ENCODE results near the gene MUC3A. TPM values are rescaled to one million over a fixed set of nuclear protein-coding genes. Genes with fewer than 3 reads are reported as not detected.
A peak's percentile ranks its signal among the peaks of the same experiment; 100 is the strongest.
"Not testable (repeated sequence)": the region's sequence is repeated elsewhere in the genome, so short reads cannot be mapped to it uniquely, and the experiment has no call there.

The MUC3A gene, protein sequence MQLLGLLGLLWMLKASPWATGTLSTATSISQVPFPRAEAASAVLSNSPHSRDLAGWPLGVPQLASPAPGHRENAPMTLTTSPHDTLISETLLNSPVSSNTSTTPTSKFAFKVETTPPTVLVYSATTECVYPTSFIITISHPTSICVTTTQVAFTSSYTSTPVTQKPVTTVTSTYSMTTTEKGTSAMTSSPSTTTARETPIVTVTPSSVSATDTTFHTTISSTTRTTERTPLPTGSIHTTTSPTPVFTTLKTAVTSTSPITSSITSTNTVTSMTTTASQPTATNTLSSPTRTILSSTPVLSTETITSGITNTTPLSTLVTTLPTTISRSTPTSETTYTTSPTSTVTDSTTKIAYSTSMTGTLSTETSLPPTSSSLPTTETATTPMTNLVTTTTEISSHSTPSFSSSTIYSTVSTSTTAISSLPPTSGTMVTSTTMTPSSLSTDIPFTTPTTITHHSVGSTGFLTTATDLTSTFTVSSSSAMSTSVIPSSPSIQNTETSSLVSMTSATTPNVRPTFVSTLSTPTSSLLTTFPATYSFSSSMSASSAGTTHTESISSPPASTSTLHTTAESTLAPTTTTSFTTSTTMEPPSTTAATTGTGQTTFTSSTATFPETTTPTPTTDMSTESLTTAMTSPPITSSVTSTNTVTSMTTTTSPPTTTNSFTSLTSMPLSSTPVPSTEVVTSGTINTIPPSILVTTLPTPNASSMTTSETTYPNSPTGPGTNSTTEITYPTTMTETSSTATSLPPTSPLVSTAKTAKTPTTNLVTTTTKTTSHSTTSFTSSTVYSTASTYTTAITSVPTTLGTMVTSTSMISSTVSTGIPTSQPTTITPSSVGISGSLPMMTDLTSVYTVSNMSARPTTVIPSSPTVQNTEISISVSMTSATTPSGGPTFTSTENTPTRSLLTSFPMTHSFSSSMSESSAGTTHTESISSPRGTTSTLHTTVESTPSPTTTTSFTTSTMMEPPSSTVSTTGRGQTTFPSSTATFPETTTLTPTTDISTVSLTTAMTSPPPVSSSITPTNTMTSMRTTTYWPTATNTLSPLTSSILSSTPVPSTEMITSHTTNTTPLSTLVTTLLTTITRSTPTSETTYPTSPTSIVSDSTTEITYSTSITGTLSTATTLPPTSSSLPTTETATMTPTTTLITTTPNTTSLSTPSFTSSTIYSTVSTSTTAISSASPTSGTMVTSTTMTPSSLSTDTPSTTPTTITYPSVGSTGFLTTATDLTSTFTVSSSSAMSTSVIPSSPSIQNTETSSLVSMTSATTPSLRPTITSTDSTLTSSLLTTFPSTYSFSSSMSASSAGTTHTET (N-terminal part only)
- 100 to 1,000 TPM in 2 of 4 donors, 10 to 100 TPM in 2; 49.6 to 242 (median 104) TPM for polyA plus RNA-seq
- long read RNA-seq, donor 1, transcript MUC3A-204 (4 exons, 1,093 nt), result major isoform, 22 of 84 reads
- long read RNA-seq, donor 1, partial matches to known transcripts, result 62 of 84 reads
- long read RNA-seq, donor 1, other reads (novel, unspliced or antisense), result 0 of 84 reads
- long read RNA-seq, donor 2, full-length matches to known transcripts, result 8 of 187 reads
- long read RNA-seq, donor 2, partial matches to known transcripts, result 179 of 187 reads
- long read RNA-seq, donor 2, other reads (novel, unspliced or antisense), result 0 of 187 reads
- long read RNA-seq, donor 3, transcript MUC3A-204 (4 exons, 1,093 nt), result major isoform, 12 of 25 reads
- long read RNA-seq, donor 3, partial matches to known transcripts, result 13 of 25 reads
- long read RNA-seq, donor 3, other reads (novel, unspliced or antisense), result 0 of 25 reads
- long read RNA-seq, donor 4, result 0 reads
- long read RNA-seq, donor 5, transcript MUC3A-204 (4 exons, 1,093 nt), result major isoform, 6 of 11 reads
- long read RNA-seq, donor 5, partial matches to known transcripts, result 5 of 11 reads
- long read RNA-seq, donor 5, other reads (novel, unspliced or antisense), result 0 of 11 reads
- long read RNA-seq, donor 6, transcript MUC3A-204 (4 exons, 1,093 nt), result major isoform, 5 of 18 reads
- long read RNA-seq, donor 6, partial matches to known transcripts, result 13 of 18 reads
- long read RNA-seq, donor 6, other reads (novel, unspliced or antisense), result 0 of 18 reads
- long read RNA-seq, donor 7, result 0 reads
- long read RNA-seq, donor 8, result 0 reads
- long read RNA-seq, donor 9, transcript MUC3A-204 (4 exons, 1,093 nt), result major isoform, 6 of 11 reads
- long read RNA-seq, donor 9, partial matches to known transcripts, result 5 of 11 reads
- long read RNA-seq, donor 9, other reads (novel, unspliced or antisense), result 0 of 11 reads
- long read RNA-seq, donor 10, transcript MUC3A-204 (4 exons, 1,093 nt), result major isoform, 23 of 44 reads
- long read RNA-seq, donor 10, partial matches to known transcripts, result 21 of 44 reads
- long read RNA-seq, donor 10, other reads (novel, unspliced or antisense), result 0 of 44 reads

GRCh38 chr7:100949227-100949932, at the start of gene MUC3A:
Gene MUC3A, plus strand, starts transcription at chr7:100949534. Its CDS starts 91 bp downstream, at chr7:100949625.
- H3K27me3 ChIP-seq (ENCODE audit: control insufficient read depth in 3 of 3, insufficient read depth in 3 of 3, low read length in 3 of 3), result peaks cover 0 to 7% (median 2%) of the 10 kb centered on the region in 3 donors
- FAIRE-seq (no peak), DNase-seq (peak; percentile 96 to 100)
- H3K9me3 ChIP-seq (ENCODE audit: control insufficient read depth in 2 of 2, insufficient read depth in 1 of 2, low read depth in 1 of 2, low read length in 1 of 2), result no peaks in the 10 kb centered on the region
- H3K36me3 ChIP-seq (ENCODE audit: control insufficient read depth in 3 of 3, insufficient read depth in 2 of 3, low read depth in 1 of 3, low read length in 3 of 3), result peaks cover 0 to 21% (median 18%) of the 10 kb centered on the region in 3 donors
- peaks cover 0 to 19% (median 0%) of the 10 kb centered on the region in 3 donors for H3K4me1 ChIP-seq (ENCODE audit: control insufficient read depth in 3 of 3, insufficient read depth in 2 of 3, low read depth in 1 of 3, low read length in 2 of 3)
- peak within 1 kb of the TSS in 2 of 3 donors; percentile 62 to 74 for H3K4me3 ChIP-seq (ENCODE audit: low read depth in 1 of 3, low read length in 3 of 3)
- H3K27ac ChIP-seq (ENCODE audit: low read depth in 1 of 3, low read length in 2 of 3), result peak within 1 kb of the TSS; percentile 85 to 98 (median 92)
- 2 to 12% (median 4%) methylated on average over 19 to 24 of the region's 24 CpGs for WGBS, 3 donors

DNA sequence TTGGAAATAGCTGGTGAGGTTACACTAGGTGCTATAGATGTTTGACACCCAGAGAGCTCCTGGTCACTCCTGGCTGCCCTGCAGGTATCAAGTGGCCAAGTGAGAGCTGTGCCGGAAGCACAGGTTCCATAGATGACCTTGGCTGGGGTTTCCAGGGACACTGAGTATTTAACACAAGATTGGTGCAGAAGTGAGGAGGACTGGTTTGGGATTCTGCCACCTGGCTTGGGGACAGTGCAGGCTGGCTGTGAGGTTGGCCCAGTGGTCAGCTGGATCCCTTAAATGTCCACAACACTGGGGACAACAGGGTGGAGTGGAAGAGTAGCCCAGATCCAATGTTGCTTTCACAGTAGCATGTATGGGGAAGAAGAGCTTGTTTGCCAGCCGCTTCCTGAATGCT, 48.4 kb upstream of the MUC3A start:
- H3K27me3 ChIP-seq (ENCODE audit: control insufficient read depth in 3 of 3, insufficient read depth in 3 of 3, low read length in 3 of 3), result peaks cover 0 to 7% (median 2%) of the 10 kb centered on the region in 3 donors
- H3K4me3 ChIP-seq (ENCODE audit: low read depth in 1 of 3, low read length in 3 of 3), result no peak overlapping the region
- H3K9me3 ChIP-seq (ENCODE audit: control insufficient read depth in 2 of 2, insufficient read depth in 1 of 2, low read depth in 1 of 2, low read length in 1 of 2), result peaks cover 0 to 3% of the 10 kb centered on the region in 2 donors
- H3K27ac ChIP-seq (ENCODE audit: low read depth in 1 of 3, low read length in 2 of 3), result peak overlapping the region in 2 of 3 donors; percentile 6 to 51
- H3K36me3 ChIP-seq (ENCODE audit: control insufficient read depth in 3 of 3, insufficient read depth in 2 of 3, low read depth in 1 of 3, low read length in 3 of 3), result no peaks in the 10 kb centered on the region
- no peak for DNase-seq
- FAIRE-seq, result no peak
- 70 to 89% (median 79%) methylated on average over 2 of the region's 2 CpGs for WGBS, 3 donors
- H3K4me1 ChIP-seq (ENCODE audit: control insufficient read depth in 3 of 3, insufficient read depth in 2 of 3, low read depth in 1 of 3, low read length in 2 of 3), result peaks cover 0 to 40% (median 5%) of the 10 kb centered on the region in 3 donors

GRCh38 chr7:100901921-100902332, 47.4 kb upstream of the MUC3A start:
- 17 to 56% (median 35%) methylated on average over 5 of the region's 5 CpGs for WGBS, 3 donors
- H3K4me3 ChIP-seq (ENCODE audit: low read depth in 1 of 3, low read length in 3 of 3), result no peak overlapping the region
- no peaks in the 10 kb centered on the region for H3K27me3 ChIP-seq (ENCODE audit: control insufficient read depth in 3 of 3, insufficient read depth in 3 of 3, low read length in 3 of 3)
- H3K36me3 ChIP-seq (ENCODE audit: control insufficient read depth in 3 of 3, insufficient read depth in 2 of 3, low read depth in 1 of 3, low read length in 3 of 3), result no peaks in the 10 kb centered on the region
- H3K27ac ChIP-seq (ENCODE audit: low read depth in 1 of 3, low read length in 2 of 3), result peak overlapping the region; percentile 66 to 86 (median 77)
- peaks cover 0 to 3% of the 10 kb centered on the region in 2 donors for H3K9me3 ChIP-seq (ENCODE audit: control insufficient read depth in 2 of 2, insufficient read depth in 1 of 2, low read depth in 1 of 2, low read length in 1 of 2)
- no peak for FAIRE-seq
- peaks cover 0 to 34% (median 5%) of the 10 kb centered on the region in 3 donors for H3K4me1 ChIP-seq (ENCODE audit: control insufficient read depth in 3 of 3, insufficient read depth in 2 of 3, low read depth in 1 of 3, low read length in 2 of 3)
- peak; percentile 96 to 98 for DNase-seq

- H3K27me3 ChIP-seq (ENCODE audit: control insufficient read depth in 3 of 3, insufficient read depth in 3 of 3, low read length in 3 of 3), result no peaks in the 10 kb centered on the region
- no peaks in the 10 kb centered on the region for H3K36me3 ChIP-seq (ENCODE audit: control insufficient read depth in 3 of 3, insufficient read depth in 2 of 3, low read depth in 1 of 3, low read length in 3 of 3)
- peak overlapping the region; percentile 66 to 86 (median 77) for H3K27ac ChIP-seq (ENCODE audit: low read depth in 1 of 3, low read length in 2 of 3)
- no peak for DNase-seq
- WGBS, 3 donors, result 58 to 80% (median 60%) methylated on average over 7 of the region's 7 CpGs
- peaks cover 0 to 3% of the 10 kb centered on the region in 2 donors for H3K9me3 ChIP-seq (ENCODE audit: control insufficient read depth in 2 of 2, insufficient read depth in 1 of 2, low read depth in 1 of 2, low read length in 1 of 2)
- peaks cover 0 to 28% (median 5%) of the 10 kb centered on the region in 3 donors for H3K4me1 ChIP-seq (ENCODE audit: control insufficient read depth in 3 of 3, insufficient read depth in 2 of 3, low read depth in 1 of 3, low read length in 2 of 3)
- no peak for FAIRE-seq
- no peak overlapping the region for H3K4me3 ChIP-seq (ENCODE audit: low read depth in 1 of 3, low read length in 3 of 3)
These were observed 46.7 kb upstream of the MUC3A start for GRCh38 chr7:100902638-100903037.

GRCh38 chr7:100908512-100908911, 40.8 kb upstream of the MUC3A start:
- Histone ChIP-seq H3K9me3 (ENCODE audit: control insufficient read depth in 2 of 2, insufficient read depth in 1 of 2, low read depth in 1 of 2, low read length in 1 of 2) (peaks cover 0 to 4% of the 10 kb centered on the region in 2 donors), H3K4me3 (ENCODE audit: low read depth in 1 of 3, low read length in 3 of 3) (no peak overlapping the region), H3K27me3 (ENCODE audit: control insufficient read depth in 3 of 3, insufficient read depth in 3 of 3, low read length in 3 of 3) (no peaks in the 10 kb centered on the region), H3K4me1 (ENCODE audit: control insufficient read depth in 3 of 3, insufficient read depth in 2 of 3, low read depth in 1 of 3, low read length in 2 of 3) (peaks cover 0 to 22% (median under 1%) of the 10 kb centered on the region in 3 donors), H3K27ac (ENCODE audit: low read depth in 1 of 3, low read length in 2 of 3) (no peak overlapping the region), H3K36me3 (ENCODE audit: control insufficient read depth in 3 of 3, insufficient read depth in 2 of 3, low read depth in 1 of 3, low read length in 3 of 3) (no peaks in the 10 kb centered on the region)
- DNase-seq (no peak), FAIRE-seq (no peak)
- WGBS, 3 donors, result 93 to 98% (median 97%) methylated on average over 5 of the region's 5 CpGs

DNA sequence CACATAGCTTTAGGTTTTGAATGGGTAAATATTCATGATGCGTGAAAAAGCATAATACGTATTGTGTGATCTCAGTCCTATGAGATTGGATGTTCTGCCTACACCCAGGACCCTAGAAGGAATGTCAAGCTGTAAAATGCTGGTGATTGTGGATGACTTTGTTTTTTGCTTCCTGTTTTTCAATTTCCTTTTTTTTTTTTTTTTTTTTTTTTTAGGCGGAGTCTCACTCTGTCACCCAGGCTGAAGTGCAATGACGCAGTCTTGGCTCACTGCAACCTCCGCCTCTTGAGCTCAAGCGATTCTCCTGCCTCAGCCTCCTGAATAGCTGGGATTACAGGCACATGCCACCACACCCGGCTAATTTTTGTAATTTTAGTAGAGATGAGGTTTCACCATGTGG, 38.9 kb upstream of the MUC3A start:
- not testable (repeated sequence) for H3K9me3 ChIP-seq (ENCODE audit: control insufficient read depth in 2 of 2, insufficient read depth in 1 of 2, low read depth in 1 of 2, low read length in 1 of 2); H3K27me3 ChIP-seq (ENCODE audit: control insufficient read depth in 3 of 3, insufficient read depth in 3 of 3, low read length in 3 of 3); H3K4me3 ChIP-seq (ENCODE audit: low read depth in 1 of 3, low read length in 3 of 3); FAIRE-seq; H3K36me3 ChIP-seq (ENCODE audit: control insufficient read depth in 3 of 3, insufficient read depth in 2 of 3, low read depth in 1 of 3, low read length in 3 of 3)
- peak; percentile 63 to 84 for DNase-seq
- WGBS, 3 donors, result 39 to 55% (median 43%) methylated on average over 6 to 7 of the region's 7 CpGs
- Histone ChIP-seq H3K4me1 (ENCODE audit: control insufficient read depth in 3 of 3, insufficient read depth in 2 of 3, low read depth in 1 of 3, low read length in 2 of 3) (peaks cover 0 to 32% (median 2%) of the 10 kb centered on the region in 3 donors), H3K27ac (ENCODE audit: low read depth in 1 of 3, low read length in 2 of 3) (peak overlapping the region; percentile 56 to 98 (median 65))
